Anterior cingulate cortex (tissue), 58 donors: ENCODE results near the gene FADS6.

Experiments used
- DNase-seq, 58 donors: peaks; one replicate each; lab custom pipeline; 2025; lab: John Stamatoyannopoulos, UW

FADS6 gene

DNA sequence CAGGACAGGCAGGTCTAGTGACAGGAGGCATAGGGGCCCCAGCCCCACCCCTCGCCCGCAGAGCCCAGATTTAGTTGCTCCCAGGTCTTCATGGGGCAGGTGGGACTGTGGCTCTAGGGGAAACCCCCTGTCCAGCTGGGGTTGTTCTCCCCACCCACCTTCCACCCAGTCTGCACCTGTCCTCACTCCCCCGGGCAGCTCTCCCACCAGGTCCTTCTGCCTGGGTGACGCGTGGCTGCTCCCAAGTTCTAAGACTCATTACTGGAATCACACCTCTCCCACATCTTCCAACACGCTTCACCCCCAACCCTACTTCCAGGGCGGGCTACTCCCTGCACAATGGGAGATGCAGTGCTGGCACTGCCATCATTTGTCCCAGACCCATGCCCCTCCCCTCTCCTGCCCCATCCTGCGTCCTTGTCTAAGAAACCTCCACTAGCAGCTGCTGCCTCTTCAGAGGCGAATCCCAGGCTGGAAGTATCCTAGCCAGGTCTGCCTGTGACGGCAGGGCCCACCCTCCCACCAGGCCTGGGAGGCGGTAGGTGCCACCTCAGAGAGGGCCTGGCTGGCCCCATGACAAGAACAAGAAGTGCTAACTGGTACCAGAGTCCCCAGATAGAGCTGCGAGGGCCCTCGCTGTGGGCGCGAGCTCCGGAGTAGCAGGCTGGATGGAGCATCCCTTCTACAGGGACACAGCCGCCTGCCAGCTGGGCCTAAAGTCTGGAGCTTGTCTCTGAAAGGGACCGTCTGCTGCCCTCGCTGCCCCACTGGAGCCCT, 56.6 kb downstream of the FADS6 start:
- DNase-seq, result peak in 11 of 58 donors; percentile 20 to 86 (median 49)

DNA sequence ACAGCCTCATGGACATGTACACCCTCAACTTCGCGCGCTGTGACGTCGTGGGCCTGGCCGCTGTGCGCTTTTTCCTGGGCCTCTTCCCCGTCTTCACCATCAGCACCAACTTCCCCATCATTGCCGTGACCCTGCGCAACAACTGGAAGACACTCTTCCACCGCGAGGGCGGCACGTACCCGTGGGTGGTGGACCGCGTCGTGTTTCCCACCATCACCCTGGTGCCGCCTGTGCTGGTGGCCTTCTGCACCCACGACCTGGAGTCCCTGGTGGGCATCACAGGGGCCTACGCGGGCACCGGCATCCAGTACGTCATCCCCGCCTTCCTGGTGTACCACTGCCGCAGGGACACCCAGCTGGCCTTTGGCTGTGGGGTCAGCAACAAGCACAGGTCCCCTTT, 57.2 kb downstream of the FADS6 start:
- no peak for DNase-seq

DNA sequence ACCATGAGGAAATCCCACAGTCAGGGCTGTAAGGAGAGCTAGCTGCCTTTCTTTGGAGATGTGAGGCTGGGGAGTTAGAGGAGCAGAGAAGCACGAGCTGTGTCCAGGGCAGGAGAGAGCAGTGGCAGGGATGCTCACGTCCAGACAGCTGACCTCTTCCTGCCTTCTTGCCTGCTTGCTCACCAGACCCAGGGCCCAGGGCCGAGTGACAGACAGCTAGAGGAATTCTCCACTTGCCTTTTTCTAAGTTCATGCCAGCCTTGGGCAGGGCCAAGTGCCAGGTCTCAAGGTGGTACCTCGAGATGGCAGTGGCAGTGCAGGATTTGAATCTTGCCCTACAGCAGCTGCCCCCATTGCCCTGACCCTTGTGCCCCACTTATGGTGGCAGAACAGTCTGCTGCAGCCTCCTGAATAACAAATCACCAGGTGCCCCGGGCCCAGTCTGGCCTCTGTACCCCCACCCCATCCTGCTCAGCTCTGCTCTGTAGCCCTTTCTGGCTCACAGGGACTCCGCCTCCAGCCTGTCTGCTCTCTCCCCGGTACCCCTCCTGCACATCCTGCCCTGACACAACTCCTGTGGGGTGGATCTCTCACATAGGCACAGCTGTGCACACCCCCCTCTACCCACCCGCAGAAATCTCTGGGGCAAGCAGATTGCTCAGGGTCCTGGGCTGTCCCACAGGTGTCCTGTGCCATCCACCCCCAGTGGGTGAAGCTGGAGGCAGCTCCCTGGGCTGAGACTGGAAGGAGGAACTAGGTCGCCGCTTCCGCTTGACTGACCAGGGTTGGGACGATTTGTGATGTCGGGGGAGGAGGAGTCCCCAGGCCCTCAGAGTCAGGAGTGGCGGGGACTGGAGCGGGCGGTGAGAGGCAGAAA, 59.7 kb downstream of the FADS6 start:
- DNase-seq, result peak in 44 of 58 donors; percentile 10 to 72 (median 40)

DNA sequence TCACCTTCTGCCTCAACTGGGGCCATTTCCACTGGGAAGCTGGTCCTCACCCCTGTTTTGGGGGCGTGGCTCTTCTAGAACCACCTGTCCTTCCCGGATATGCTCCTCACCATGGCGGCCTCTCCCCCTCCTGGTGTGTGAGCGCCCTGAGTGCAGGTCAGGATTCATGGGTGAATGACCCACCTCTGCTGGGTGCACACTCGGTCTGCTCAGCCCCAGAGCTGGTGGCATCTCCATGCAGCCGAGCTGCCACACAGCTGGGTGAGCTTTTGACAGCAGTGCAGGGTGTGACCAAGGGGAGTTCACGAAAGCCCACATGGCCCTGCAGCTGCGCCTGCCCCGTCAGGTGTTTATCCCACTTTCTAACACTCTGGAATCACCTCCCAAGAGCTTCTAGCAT, 61.0 kb downstream of the FADS6 start:
- no peak for DNase-seq

DNA sequence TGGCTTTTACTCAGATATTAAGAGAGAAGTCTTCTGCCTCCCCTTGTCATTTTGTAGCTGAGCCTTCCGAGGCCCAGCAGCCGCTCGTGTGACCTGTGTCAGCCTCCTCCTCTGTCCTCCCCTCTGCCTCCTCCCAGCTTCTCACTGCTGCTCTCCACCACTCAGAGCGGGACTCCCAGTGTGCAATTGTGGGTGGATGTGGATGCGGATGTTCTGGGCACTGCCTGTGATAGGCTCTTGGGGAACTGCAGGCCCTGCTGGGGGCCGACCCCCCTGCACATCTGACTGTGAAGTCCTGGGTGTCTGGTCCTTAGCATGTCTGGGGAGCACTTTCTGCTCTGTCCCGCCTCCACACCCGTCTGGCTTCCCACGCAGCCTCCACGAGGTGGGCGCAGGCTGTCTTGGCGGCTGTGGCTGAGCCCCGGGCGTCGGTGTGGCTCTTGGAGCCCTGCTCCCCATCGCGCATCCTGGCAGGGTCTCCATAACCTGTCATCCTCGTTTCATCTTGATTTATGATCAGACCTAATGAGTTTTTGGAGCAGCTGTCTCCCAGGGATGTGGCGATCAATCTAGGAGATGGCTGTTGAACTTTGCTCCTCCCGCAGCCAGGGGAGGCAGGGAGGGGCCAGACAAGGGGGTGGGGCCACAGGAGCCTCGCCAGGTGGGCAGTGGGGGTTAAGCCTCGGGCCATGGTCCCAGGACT, 61.8 kb downstream of the FADS6 start:
- no peak for DNase-seq

DNA sequence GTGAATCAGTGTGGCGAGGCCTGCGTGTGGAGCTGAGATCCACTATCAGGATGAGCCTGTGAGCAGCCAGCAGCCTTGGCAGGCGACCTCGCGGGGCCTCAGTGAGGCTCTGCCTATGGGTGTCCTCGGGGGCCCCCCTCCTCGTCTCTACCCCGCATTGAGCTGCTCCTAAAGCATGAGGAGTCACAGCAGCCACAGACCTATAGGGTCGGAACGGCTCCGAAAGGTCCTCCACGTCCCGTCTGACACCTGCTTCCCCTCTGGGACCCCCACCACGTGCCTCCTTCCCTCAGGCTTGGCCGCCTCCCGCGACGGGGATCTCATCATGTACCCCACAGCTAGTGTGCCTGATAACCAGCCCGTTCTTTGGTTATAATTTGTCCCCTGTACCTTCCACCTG, 62.6 kb downstream of the FADS6 start:
- DNase-seq, result no peak

DNA sequence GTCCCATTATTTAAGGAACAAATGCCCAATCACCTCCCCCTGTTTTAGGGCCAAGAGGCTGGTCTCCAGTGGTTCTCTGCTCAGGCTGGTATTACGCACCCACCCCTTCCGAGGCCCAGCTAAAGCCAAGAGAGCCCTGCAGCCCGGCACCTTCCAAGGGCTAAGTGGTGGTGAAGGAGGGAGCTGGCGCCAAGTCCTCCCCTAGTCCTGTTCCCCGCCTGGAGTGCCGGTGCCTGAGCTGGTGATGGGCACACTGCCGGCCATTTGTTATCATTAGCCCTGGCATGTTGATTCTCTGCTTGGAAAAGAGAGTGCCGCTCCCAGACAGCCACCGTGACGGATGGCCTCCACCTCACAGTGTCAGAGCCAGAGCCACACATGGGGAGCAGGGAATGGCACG, 65.6 kb downstream of the FADS6 start:
- DNase-seq, result peak in 7 of 58 donors; percentile 11 to 38 (median 26)
